Activated naive CD8-positive, alpha-beta T cell treated with anti-CD3 and anti-CD28 coated beads, Interleukin-2, amount 50 U/mL, for 16 hours (primary cell): ENCODE results near the gene FICD.

Experiments
- DNase-seq: peaks from one replicate; pipeline ENCODE4 v3.0.0-alpha.2; 2020; ENCODE audit warnings: low read depth, low spot score

FICD gene

GRCh38 chr12:108565146-108565545 lies 50.1 kb downstream of the FICD start:
- no peak for DNase-seq

GRCh38 chr12:108565976-108566375 lies 50.9 kb downstream of the FICD start:
- peak; percentile 17 for DNase-seq

GRCh38 chr12:108566452-108566851 lies 51.4 kb downstream of the FICD start:
- no peak for DNase-seq

- DNase-seq = no peak
Measured at GRCh38 chr12:108567406-108568337, 52.6 kb downstream of the FICD start.

GRCh38 chr12:108568338-108569154 lies 53.5 kb downstream of the FICD start:
- peak; percentile 40 for DNase-seq
